ENCODE data around the gene PBXIP1.
A peak's percentile ranks its signal among the peaks of the same experiment; 100 is the strongest.
"Not testable (repeated sequence)": the region's sequence is repeated elsewhere in the genome, so short reads cannot be mapped to it uniquely, and the experiment has no call there.

Gene PBXIP1

GRCh38 chr1:154938604-154939399 is 17.1 kb downstream of the PBXIP1 start:
- no peak for DNase-seq (ENCODE audit: low read depth in 1 of 2, low spot score in 1 of 2)

- no peak for DNase-seq (ENCODE audit: low read depth in 1 of 2, low spot score in 1 of 2)
Observed at GRCh38 chr1:154937988-154938386, 17.9 kb downstream of the PBXIP1 start.

DNA sequence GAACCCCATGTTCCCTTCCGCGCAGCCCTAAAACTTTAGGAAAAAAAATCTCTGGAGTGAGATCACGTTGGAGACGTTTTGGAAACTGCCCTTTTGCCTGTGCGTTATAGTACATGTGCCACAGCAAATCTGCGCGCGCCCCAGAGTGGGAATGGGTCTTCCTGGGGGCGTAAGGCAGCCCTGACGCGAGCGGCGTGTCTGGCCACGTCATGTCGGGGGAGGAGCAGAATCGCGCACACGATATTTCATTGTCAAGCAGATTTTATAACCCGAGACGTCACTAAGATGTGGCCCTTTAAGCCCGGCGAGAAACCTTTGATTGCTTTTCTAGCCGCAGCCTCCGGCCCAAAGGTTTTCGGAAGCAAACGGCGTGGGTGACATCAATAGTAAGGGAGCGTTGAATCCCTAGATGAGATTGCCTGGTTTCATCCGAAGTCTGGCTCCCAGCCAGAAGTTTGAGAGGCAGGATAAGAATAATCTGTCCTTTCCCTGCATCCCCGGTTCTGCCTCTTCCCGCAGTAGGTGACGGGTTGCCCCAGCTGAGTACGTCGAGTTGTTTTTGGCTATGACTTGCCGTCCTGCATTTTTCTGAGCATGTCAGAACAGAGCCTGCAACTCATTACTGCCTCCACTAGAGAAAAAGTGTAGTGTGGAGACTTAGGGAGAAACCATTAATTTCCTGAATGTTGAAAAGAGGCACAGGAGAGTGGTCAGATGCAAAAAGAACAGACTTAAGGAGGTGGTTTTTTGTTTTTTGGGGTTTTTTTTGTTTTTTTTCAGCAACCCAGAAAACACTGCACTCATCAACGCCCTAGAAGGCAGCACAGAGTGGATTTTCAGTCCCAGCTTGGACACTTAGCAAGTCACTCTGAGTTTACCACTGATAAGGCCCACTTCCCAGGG is 18.6 kb downstream of the PBXIP1 start:
- peak; percentile 80 to 86 for DNase-seq (ENCODE audit: low read depth in 1 of 2, low spot score in 1 of 2)

DNA sequence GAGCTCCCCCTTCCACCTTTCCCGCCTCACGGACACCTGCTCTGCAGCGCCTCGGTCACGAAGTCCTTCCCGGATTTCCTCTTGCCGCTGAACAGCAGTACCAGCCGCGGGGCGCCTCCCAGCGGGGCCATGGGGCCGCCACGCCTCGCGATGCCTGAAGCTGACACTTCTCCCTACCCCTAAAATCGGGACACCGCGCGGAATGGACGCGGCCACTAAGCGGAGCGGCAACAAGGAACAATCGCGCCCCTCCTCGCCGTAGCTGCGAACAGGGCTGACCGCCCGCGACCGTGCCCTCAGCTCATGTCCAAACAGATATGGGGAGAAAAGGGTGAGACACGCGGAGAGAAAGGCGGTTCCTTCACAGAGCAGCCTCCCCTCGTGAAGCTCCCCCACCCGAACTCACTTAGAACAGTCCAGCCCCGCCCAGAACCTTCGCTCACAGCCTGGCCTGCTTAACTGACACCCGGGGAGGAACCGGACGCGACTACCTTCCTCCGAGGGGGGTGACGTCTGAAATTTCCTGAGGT is 19.3 kb downstream of the PBXIP1 start, which contains the start of gene PMVK:
Gene PMVK (minus strand): TSS at position 165 of the 530 bp plus-strand sequence. CDS start 34 bp downstream, at position 131.
- peak; percentile 87 to 92 for DNase-seq (ENCODE audit: low read depth in 1 of 2, low spot score in 1 of 2)

DNA sequence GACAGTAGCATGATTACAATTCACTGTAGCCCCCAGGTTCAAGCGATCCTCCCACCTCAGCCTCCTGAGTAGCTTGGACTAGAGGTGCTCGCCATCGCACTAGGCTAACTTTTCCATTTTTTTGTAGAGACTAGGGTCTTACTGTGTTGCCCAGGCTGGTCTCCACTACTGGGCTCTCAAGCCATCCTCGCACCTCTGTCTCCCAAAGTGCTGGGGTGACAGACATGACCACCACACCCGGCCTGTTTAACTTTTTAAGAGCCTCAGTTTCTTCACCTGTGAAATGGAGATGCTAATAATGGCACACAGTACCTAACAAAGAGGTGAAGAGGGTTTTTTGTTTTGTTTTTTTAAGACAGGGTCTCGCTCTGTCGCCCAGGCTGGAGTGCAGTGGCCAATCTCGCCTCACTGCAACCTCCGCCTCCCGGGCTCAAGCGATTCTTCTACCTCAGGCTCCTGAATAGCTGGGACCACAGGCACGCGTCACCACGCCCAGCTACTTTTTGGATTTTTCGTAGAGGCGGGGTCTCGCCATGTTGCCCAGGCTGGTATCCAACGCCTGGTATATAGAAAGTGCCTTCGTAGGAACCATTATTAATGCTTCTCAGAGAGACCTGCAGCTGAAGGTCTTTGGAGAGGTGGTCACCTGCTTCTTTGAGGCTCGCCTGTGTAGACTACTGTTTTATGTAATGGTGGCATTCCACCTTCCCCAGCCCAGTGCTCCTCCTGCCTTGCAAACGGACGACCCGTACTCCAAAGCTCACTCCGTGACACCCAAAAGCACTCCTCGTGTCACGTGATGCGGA is 19.9 kb downstream of the PBXIP1 start:
- DNase-seq (ENCODE audit: low read depth in 1 of 2, low spot score in 1 of 2): no peak

- no peak for DNase-seq (ENCODE audit: low read depth in 1 of 2, low spot score in 1 of 2)
Observed at GRCh38 chr1:154934358-154934948, 21.4 kb downstream of the PBXIP1 start.

- DNase-seq (ENCODE audit: low read depth in 1 of 2, low spot score in 1 of 2): no peak
Observed at GRCh38 chr1:154931940-154932487, 23.9 kb downstream of the PBXIP1 start.

GRCh38 chr1:154926201-154926600 is 29.7 kb downstream of the PBXIP1 start:
- DNase-seq (ENCODE audit: low read depth in 1 of 2, low spot score in 1 of 2): no peak

DNA sequence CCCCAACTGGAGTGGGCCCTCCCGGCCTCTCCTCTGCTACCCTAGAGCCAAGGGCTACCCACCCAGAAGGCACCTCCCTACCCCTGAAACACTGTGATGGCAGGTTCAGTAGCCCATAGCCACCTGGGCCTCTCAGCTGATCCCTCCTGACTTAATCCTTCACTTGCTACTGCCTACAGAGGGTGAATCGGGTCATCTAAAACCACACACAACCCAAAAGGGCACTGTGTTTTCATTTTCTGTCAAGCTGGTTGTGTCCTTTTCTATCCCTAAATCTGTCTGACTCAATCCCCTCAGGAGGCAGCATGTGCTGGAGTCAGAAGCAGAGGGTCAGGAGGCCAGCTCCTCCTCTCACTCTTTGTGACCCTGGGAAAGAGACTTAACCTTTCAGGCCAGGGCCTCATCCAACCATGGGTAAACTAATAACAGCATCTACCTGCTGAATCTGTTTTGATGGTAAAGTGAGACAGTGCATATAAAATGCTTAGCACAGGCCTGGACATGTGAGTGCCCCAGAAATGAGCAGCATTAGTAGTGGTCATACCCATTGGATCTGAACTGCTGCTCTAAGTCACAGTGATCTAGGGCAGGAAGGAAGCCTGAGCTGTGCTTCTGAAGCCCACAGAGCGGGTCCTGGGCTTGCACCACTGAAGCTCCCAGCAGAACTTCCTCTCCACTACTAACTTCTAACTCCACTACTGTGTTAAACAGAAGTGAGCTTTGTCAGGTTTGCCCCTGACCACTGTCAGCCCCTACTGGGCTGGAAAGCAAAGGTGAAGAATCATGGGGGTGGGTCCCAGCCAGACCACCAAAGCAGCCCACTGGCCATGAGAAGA is 30.3 kb downstream of the PBXIP1 start:
- DNase-seq (ENCODE audit: low read depth in 1 of 2, low spot score in 1 of 2): no peak

DNA sequence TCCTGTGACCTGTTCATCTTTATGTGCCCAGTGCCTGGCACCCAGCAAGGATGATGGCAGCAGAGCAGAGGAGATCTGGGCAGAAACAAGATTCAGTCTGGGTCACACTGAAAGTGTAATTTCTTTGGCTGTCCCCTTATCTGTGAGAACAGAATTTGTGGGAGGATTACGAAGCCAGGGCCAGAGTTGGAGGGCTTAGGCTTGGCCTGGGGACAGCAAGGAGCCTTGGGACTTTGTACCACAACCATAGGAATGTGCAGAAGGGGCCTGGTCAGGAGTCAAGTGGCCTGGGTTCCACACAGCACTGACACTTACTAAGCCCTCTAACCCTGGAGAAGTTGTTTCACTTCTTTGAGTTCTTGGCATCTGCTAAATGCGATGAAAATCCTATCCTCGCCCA is 32.2 kb downstream of the PBXIP1 start:
- DNase-seq (ENCODE audit: low read depth in 1 of 2, low spot score in 1 of 2): no peak

DNA sequence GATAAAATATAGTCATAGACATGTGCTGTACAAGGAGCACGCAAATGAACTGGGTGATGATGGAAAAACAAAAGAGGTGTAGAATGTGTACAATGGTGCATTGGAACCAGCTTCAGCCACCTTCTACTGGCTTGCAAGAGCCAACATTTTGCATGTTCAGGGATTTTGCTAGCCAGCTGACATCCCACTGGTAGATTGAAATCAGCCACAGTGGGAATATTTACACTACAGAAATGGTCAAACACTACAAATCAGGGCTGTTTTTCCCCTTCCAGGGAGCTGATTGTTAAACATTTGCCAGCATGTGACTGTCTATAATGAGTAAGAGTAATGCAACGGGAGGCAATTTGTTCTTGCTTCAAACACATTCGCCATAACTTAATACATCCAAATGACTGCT is 42.6 kb downstream of the PBXIP1 start:
- no peak for DNase-seq (ENCODE audit: low read depth in 1 of 2, low spot score in 1 of 2)

DNA sequence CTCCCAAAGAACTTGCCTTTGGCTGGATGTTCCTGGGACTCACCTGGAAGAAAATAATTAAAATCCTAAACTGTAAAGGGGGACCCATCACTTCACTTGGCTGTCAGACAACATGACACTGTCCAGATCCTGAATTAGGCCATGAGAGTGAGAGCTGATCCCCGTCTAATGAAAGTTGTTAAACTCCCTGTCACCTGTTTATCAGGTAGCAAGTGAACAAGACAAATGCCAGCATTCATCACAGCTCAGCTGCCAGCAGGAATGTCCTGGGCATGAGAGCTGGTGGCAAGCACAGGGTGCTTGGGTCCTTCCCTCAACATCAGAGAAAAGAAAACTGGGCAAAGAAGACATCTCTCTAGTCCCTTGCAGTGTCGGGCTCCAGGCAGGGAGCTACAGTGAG is 43.1 kb downstream of the PBXIP1 start:
- no peak for DNase-seq (ENCODE audit: low read depth in 1 of 2, low spot score in 1 of 2)

DNA sequence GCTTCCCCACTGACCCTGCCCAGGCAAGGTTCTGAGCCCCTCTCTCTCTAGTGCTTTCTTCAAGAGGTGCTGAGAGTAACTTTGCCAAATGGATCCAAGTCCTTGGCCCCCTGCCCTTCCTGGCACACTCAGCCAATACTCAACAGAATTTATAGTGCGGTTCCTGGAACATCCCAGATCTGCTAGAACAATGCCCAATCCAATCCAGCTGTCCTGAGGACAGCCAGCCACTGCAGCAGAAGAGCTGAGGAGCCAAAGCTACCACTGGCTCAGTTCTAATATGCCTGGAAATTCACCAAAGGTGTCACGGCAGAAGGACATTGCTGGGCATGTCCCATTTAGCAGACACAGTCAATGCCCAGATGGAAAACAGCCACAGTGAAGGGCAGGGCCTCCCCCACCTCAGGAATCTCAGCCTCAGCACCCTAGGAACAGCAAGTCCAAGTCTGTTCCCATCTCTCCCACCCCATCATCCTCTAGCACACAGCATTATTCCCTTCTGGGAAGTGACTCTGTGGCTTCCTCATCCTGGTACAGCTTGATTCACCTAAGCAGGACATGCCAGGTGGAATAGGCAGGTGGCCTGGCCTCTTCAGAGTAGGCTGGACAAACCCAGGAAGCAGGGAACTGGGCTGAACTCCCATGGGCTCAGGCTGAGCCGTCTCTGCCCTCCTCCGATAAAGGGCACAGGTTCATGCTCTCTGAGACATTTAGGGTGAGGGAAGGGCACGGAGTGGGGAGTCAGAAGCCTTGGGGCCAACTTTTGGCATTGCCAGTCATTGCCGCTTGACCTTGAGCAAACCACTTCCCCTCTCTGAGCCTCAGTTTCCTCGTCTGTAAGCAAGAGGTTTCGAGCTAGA is 44.0 kb downstream of the PBXIP1 start:
- DNase-seq (ENCODE audit: low read depth in 1 of 2, low spot score in 1 of 2): no peak

GRCh38 chr1:154910851-154911250 is 45.0 kb downstream of the PBXIP1 start:
- DNase-seq (ENCODE audit: low read depth in 1 of 2, low spot score in 1 of 2): no peak

DNA sequence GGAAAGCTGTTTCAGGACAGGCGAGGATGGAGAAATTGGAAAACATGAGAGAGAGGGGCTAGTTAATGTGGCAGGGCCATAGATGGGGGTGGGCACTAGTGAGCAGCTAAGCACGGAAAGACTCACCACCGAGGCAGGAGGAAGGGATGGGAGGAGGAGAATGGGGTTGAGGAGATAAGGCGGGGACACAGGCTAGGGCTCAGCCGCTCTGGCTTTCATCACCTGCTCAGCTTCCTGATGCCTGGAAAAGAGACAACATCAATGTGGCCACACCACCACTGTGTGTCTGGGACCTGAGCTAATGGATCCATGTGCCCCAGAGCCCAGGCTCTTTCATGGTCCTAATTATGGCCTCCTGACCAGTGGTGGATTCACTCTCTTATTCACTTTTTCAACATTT is 47.0 kb downstream of the PBXIP1 start:
- no peak for DNase-seq (ENCODE audit: low read depth in 1 of 2, low spot score in 1 of 2)

DNA sequence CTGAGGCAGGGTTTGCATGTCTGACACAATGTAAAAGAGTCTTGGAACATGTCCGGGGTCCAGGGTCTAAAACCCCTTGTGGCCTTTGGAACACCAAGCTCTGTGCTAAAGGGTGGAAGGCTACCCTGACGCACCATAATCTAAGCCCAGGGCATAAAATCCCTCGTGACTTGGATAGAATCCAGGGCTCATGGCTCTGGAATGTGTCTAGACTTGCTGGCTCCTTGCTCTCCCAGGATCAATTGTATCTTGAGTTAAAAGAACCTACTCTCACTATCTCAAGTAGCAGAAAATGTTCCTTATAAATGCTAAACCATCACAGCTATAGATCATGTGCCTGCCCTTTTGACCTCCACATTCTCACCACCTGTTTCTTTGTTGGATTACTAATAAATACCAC is 47.8 kb downstream of the PBXIP1 start:
- not testable (repeated sequence) for DNase-seq (ENCODE audit: low read depth in 1 of 2, low spot score in 1 of 2)

DNA sequence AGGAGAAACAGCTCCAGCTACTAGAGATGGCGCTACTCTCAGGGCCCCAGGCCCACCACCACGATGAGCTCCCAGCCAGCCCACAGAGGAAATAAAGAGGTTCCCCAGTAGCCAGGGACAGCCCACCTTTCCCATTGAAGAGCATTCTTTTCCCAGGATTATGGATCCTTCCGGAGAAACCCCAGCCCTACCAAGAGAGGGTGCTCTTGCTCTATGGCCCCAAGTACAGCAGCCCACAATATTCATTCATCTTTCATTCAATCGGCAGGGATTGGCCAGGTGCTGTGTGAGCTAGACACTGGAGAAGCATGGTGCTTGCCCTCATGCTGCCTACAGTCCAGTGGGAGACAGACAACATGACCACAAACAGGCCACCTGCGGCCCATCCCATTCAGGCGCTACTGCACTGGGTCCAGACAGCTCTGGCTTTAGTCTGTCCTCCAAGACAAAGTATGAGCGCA is 49.2 kb downstream of the PBXIP1 start:
- no peak for DNase-seq (ENCODE audit: low read depth in 1 of 2, low spot score in 1 of 2)

DNA sequence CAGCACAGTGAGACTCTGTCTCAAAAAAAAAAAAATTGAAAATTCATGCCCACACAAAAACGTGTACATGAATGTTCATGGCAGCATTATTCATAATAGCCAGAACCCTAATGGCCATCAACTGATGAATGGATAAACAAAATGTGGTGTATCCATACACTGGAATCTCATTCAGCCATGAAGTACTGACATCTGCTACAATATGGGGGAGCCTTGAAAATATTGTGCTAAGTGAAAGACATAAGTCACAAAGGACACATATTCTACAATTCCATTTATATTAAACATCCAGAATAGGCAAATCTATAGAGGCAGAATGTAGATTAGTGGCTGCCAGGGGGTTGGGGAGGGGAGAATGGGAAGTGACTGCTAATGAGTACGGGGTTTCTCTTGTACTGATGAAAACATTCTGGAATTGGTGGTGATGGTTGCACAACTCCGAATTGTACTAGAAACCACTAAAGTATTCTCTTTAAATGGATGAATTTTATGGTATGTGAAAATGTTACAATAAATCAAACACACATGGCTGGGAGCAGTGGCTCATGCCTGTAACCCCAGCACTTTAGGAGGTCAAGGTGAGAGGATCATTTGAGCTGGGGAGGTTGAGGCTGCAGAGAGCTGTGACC is 52.8 kb downstream of the PBXIP1 start:
- DNase-seq (ENCODE audit: low read depth in 1 of 2, low spot score in 1 of 2): no peak

Measured in activated CD4-positive, alpha-beta T cell treated with anti-CD3 and anti-CD28 coated beads, Interleukin-2, amount 50 U/mL, for 24 hours (primary cell).